Activated naive CD8-positive, alpha-beta T cell treated with anti-CD3 and anti-CD28 coated beads, Interleukin-2, amount 50 U/mL, for 24 hours (primary cell): ENCODE measurements around the gene MVB12A.

ENCODE experiments used
- ATAC-seq: fragments of 150-1000 bp; cut with Tn5 transposase; one replicate; pipeline ENCODE4 v1.10.0; 2021
- DNase-seq: peaks from one replicate; pipeline ENCODE4 v3.0.0; 2021
- H3K27ac Mint-ChIP-seq: one replicate; pipeline ENCODE4 v1.8.0; 2021; ENCODE audit warnings: mild to moderate bottlenecking, mixed read lengths
- H3K27me3 Mint-ChIP-seq: one replicate; pipeline ENCODE4 v1.8.0; 2021; ENCODE audit warnings: mixed read lengths
- H3K36me3 Mint-ChIP-seq: one replicate; pipeline ENCODE4 v1.8.0; 2021; ENCODE audit warnings: low read depth, mixed read lengths
- H3K4me1 Mint-ChIP-seq: one replicate; pipeline ENCODE4 v1.8.0; 2021; ENCODE audit warnings: mixed read lengths
- H3K4me3 Mint-ChIP-seq: one replicate; pipeline ENCODE4 v1.8.0; 2021; ENCODE audit warnings: mild to moderate bottlenecking, moderate library complexity, mixed read lengths
- H3K9me3 Mint-ChIP-seq: one replicate; pipeline ENCODE4 v1.8.0; 2021; ENCODE audit warnings: mixed read lengths

MVB12A gene

DNA sequence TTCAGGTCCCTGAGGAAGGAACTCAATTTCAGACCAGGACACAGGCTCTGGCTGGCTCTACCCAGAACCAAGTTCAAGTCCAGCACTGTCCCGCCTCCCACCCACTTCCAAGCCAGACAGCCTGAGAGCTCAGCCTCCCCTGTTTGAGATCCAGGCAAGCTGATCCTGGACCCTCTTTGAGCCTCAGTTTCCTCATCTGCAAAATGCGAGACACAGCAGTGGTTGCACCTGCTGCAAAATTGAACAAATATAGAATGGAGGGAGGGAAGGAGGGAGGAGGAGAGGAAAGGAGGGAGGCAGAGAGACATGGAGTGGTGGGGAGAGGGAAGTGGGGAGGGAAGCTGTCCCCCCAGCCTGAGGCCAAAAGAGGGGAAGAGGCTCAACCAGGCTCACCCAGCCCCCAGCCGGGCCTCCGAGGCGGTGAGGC lies 27.9 kb downstream of the MVB12A start:
- Mint-ChIP-seq H3K4me3 (peak overlapping the region; percentile 24), H3K9me3 (no peaks in the 10 kb centered on the region), H3K36me3 (no peaks in the 10 kb centered on the region), H3K4me1 (peaks cover 20% of the 10 kb centered on the region), H3K27me3 (peaks cover 14% of the 10 kb centered on the region), H3K27ac (no peak overlapping the region)
- ATAC-seq (no peak), DNase-seq (no peak)

DNA sequence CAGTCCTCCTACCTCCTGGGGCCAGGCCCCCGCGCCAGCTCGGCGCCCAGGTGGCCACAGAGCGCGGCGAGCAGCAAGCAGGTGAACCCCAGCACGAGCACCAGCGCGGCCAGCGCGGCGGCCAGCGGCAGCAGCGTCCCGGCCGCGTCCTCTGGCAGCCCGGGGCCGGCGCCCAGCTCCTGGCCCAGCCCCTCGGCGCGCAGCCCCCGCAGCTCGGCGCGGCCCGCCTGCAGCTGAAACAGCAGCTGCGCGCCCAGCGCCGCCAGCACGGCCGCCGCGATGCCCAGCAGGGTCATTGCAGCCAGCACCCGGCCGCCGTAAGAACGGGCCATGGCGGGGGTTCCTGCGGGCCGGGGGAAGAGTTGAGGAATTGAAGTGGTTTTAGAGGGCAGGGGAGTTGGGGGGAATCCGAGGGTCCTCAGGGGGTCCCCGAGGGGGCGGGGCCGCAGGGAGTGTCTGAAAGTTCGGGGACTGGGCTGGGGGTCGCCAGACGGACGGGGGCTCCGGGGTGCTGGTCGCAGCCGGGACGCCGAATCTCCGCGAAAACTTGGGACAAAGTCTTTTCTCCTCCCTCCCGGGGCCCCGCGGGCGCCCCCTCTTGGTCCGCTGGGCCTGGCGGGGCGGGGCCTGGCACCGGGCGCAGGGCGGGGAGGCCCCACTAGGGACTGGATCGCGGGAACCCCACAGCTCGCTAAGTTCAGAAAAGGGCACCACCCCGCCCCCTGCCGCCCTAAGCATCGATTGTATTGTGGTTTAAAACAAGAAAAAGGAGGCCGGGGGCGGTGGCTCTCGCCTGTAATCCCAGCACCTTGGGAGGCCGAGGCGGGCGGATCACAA lies 28.5 kb downstream of the MVB12A start, which contains the start of gene TMEM221:
TSS of gene TMEM221 (minus strand) at position 538 of the 837 bp plus-strand sequence. CDS start at position 332, 206 bp downstream.
- peaks cover 21% of the 10 kb centered on the region for H3K4me1 Mint-ChIP-seq
- DNase-seq: peak; percentile 72
- peak; percentile 65 for ATAC-seq
- H3K9me3 Mint-ChIP-seq: no peaks in the 10 kb centered on the region
- H3K27me3 Mint-ChIP-seq: peaks cover 17% of the 10 kb centered on the region
- H3K36me3 Mint-ChIP-seq: no peaks in the 10 kb centered on the region
- no peak within 1 kb of the TSS for H3K27ac Mint-ChIP-seq
- peak within 1 kb of the TSS; percentile 24 for H3K4me3 Mint-ChIP-seq

DNA sequence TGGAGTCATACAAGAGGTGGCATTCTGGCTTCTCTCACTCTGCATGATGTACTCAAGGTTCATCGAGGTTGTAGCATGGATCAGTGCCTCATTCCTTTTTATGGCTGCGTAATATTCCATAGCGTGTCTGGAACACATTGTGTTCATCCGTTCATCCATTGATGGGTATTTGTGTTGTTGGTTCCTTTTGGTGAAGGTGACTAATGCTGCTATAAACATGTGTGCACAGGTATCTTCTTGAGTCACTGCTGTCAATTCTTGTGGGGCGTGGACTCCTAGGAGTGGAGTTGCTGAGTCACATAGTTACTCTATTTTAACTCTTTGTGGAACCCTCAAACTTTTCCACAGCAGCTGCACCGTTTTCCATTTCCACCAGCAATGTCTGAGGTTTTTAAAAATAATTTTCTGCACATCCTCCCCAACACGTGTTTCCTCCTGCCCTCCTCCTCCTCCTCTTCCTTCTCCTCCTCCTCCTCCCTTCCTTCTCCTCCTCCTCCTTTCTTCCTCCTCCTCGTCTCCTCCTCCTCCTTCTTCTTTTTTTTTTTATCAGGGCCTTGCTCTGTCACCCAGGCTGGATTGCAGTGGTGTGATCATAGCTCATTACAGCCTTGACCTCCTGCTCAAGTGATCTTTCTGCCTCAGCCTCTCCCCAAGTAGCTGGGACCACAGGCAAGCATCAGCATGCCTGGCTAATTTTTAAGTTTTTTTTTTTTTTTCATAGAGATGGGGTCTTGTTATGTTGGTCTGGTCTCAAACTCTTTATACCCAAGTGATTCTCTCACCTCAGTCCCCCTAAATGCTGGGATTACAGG lies 30.6 kb downstream of the MVB12A start:
- DNase-seq (peak; percentile 30), ATAC-seq (peak; percentile 87)
- Mint-ChIP-seq H3K4me1 (peaks cover 24% of the 10 kb centered on the region), H3K4me3 (no peak overlapping the region), H3K36me3 (no peaks in the 10 kb centered on the region), H3K27ac (peak overlapping the region; percentile 49), H3K9me3 (no peaks in the 10 kb centered on the region), H3K27me3 (peaks cover 30% of the 10 kb centered on the region)

DNA sequence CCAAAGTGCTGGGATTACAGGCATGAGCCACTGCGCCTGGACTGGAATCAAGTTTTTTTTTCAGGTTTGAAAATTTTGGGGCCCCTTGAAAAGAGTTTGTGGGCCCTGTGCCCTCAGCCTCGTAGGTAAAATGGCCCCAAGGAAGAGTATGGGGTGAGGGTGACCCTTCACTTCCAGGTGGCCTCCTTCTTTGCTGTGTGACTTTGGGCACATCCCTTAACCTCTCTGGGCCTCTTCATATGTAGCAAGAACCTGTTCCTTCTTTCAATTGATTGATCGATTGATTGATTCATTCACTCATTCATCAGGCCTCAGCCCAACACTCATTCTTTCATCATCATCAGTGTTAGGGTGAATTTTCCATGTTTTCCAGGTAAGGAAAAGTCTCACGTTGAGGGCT lies 32.0 kb downstream of the MVB12A start:
- H3K27ac Mint-ChIP-seq: no peak overlapping the region
- no peaks in the 10 kb centered on the region for H3K9me3 Mint-ChIP-seq
- DNase-seq: no peak
- no peak overlapping the region for H3K4me3 Mint-ChIP-seq
- H3K27me3 Mint-ChIP-seq: peaks cover 39% of the 10 kb centered on the region
- ATAC-seq: no peak
- H3K36me3 Mint-ChIP-seq: no peaks in the 10 kb centered on the region
- peaks cover 24% of the 10 kb centered on the region for H3K4me1 Mint-ChIP-seq

DNA sequence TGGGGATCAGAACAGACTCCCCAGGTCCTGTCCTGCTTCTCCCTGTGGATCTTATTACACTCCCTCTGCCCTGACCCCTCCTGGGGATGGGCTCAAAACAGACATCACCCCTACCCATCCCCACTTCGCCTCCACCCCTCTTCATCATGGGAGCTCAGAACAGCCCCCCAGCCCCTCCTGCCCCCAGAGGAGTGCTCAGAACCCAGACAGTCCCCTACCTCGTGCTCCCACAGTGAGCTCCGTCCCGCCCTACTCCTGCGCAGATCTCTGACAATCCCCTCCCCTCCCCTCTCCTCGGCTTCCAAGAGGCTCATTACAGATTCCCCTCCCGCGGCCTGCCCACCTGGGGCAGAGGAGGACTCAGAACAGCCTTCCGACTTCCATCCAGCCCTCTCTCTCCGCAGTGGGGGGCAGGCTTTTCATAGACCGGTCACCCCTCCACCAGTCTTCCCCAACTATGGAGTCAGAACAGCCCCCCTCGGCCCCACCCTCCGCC lies 34.8 kb downstream of the MVB12A start:
- DNase-seq (no peak), ATAC-seq (no peak)
- peaks cover 46% of the 10 kb centered on the region for H3K27me3 Mint-ChIP-seq
- H3K4me3 Mint-ChIP-seq: no peak overlapping the region
- no peaks in the 10 kb centered on the region for H3K9me3 Mint-ChIP-seq
- H3K4me1 Mint-ChIP-seq: peaks cover 22% of the 10 kb centered on the region
- no peak overlapping the region for H3K27ac Mint-ChIP-seq
- no peaks in the 10 kb centered on the region for H3K36me3 Mint-ChIP-seq

DNA sequence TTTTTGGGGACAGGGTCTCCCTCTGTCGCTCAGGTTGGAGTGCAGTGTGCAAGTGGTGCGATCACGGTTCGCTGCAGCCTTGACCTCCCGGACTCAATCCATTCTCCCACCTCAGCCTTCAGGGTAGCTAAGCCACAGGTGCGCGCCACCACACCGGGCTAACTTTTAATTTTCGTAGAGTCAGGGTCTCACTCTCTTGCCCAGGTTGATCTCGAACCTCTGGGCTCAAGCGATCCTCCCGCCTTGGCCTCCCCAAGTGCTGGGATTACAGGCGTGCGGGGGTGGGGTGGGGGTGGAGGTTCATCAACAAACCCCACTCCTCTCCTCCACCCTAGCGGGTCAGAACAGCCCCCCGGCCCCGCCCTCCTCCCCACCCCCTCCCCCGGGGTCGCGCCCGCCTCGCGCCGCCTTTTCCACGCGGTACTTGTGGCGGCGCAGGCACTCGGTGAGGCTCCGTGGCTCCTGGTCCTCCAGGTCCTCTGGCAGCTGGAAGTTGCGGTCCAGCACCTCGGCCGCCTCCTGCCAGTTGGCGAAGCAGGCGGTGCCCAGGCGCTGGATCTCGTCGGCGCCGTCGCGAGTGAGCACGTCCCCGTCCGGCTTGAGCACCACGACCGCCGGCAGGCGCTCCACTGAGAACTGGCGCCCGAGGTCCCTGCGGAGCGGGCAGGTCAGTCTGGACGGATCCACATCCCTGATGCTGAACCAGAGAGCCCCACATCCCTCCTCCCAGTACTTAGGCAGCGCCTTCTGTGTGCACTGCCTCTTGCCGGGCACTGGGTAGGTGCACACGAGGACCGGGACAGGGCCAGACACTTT lies 35.7 kb downstream of the MVB12A start:
- peaks cover 49% of the 10 kb centered on the region for H3K27me3 Mint-ChIP-seq
- ATAC-seq (no peak), DNase-seq (no peak)
- no peak overlapping the region for H3K4me3 Mint-ChIP-seq
- no peaks in the 10 kb centered on the region for H3K36me3 Mint-ChIP-seq
- no peaks in the 10 kb centered on the region for H3K9me3 Mint-ChIP-seq
- peaks cover 14% of the 10 kb centered on the region for H3K4me1 Mint-ChIP-seq
- H3K27ac Mint-ChIP-seq: no peak overlapping the region

DNA sequence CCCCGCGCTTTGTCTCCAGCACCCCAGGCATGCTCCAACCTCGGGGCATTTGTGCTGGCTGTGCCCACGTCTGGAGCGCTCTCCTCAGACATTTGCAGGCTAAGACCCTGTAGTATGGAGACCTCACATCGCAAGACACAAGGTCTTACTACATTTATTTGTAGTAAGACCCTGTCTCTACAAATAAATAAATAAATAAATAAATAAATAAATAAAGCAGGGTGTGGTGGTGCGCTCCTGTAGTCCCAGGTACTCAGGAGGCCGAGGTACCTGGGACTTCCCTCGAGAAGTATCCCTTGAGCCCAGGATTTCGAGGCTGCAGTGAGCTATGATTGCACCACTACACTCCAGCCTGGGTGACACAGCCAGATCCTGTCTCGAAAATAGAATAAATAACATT lies 36.3 kb downstream of the MVB12A start:
- DNase-seq (no peak), ATAC-seq (no peak)
- Mint-ChIP-seq H3K4me3 (no peak overlapping the region), H3K9me3 (no peaks in the 10 kb centered on the region), H3K27me3 (peaks cover 49% of the 10 kb centered on the region), H3K36me3 (no peaks in the 10 kb centered on the region), H3K4me1 (peaks cover 8% of the 10 kb centered on the region), H3K27ac (no peak overlapping the region)

DNA sequence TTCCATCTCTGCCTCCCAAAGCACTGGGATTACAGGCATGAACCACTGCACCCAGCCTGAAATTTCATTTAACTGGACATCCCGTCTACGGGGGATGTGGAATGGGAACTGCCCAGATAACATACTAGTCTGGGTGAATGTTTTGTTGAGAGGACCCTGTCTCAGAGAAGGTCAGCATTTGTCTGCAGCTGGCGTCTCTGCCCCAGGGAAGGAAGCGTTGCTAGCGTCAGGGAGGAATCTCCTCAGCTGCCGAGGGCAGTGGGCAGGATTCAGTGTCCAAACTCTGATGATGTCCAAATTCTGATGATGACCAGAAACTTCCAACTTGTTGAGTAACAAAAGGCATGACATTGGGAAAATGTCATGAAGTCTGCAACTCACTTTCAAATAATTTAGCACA lies 37.8 kb downstream of the MVB12A start:
- H3K9me3 Mint-ChIP-seq: no peaks in the 10 kb centered on the region
- no peak for ATAC-seq
- H3K27me3 Mint-ChIP-seq: peaks cover 49% of the 10 kb centered on the region

DNA sequence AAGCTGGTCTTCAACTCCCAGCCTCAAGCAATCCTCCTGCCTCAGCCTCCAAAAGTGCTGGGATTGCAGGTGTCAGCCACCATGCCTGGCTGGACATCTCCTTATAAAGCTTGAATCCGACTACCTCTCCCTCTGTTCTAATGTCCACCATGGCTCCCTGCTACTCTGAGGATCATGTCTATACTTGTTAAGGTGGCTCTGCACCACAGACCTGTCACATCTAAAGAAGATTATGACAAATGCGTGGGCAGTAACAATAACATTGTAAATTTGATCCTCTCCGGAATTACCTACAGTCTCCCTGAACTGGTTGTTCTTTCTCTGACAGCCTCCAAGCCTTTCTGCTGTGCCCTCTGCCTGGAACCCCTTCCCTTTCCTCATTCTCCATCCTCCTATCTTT lies 39.1 kb downstream of the MVB12A start:
- Mint-ChIP-seq H3K4me3 (no peak overlapping the region), H3K9me3 (no peaks in the 10 kb centered on the region), H3K36me3 (no peaks in the 10 kb centered on the region), H3K4me1 (no peaks in the 10 kb centered on the region), H3K27ac (no peak overlapping the region), H3K27me3 (peaks cover 43% of the 10 kb centered on the region)
- no peak for DNase-seq
- ATAC-seq: no peak

More for the DNA sequence above, 37.8 kb downstream of the MVB12A start:
- no peak overlapping the region for H3K27ac Mint-ChIP-seq
- H3K4me1 Mint-ChIP-seq: peaks cover 4% of the 10 kb centered on the region
- DNase-seq: no peak
- no peak overlapping the region for H3K4me3 Mint-ChIP-seq
- no peaks in the 10 kb centered on the region for H3K36me3 Mint-ChIP-seq

DNA sequence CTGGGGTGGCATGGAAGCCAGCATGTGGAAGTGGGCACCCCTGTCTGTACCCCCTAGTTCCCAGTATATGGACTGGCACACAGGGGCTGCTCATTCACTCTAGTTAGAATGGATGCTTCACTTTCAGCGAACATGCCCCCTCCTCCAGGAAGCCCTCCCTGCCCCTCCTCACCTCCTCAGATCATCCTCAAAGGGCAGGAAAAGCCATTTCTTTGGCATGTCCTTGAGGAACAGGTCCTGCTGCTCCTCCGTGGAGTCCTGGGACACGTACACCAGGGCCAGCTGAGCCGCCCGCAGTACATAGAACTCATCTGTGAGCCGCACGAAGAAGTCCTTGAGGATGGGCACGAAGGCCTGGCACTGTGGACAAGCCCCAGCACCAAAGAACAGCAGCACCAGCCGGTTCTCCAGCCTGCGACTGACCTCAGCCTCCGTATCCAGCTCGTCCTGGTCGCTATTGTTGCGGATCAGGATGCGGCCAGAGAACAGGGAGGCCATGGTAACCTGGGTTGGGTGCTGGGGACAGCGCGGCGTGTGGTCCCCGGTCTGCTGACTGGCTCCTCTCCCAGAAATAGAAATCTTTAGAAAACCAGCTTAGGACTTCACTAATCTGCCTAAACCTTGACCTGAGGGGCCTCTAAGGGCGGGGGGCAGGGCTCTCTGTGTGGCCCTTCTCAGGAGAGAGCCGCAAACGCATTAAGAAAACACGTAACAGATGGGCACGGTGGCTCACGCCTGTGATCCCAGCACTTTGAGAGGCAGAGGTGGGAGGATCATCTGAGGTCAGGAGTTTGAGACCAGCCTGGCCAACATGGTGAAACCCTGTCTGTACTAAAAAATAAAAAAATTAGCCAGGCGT lies 40.8 kb downstream of the MVB12A start, which contains the start of gene NXNL1:
TSS of gene NXNL1 (minus strand) at position 555 of the 859 bp plus-strand sequence. CDS start at position 498, 57 bp downstream.
- no peak for DNase-seq
- Mint-ChIP-seq H3K4me3 (no peak within 1 kb of the TSS), H3K9me3 (no peaks in the 10 kb centered on the region), H3K4me1 (no peaks in the 10 kb centered on the region), H3K36me3 (no peaks in the 10 kb centered on the region), H3K27me3 (peaks cover 33% of the 10 kb centered on the region), H3K27ac (no peak within 1 kb of the TSS)
- ATAC-seq: no peak

DNA sequence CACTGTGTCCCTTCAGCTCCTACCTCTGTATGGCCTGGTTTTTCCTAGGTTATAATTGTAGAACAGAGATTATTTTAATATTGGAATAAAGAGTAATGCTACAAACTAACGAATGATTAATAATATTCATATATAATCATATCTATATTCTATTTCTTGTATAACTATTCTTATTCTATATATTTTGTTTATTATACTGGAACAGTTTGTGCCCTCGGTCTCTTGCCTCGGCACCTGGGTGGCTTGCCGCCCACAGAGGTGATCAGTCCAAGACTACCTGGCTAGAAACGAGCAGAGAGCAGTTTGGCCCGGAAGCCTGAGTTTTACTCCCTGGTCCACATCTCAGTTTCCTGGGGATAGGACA lies 46.6 kb downstream of the MVB12A start:
- no peak overlapping the region for H3K4me3 Mint-ChIP-seq
- no peaks in the 10 kb centered on the region for H3K36me3 Mint-ChIP-seq
- no peaks in the 10 kb centered on the region for H3K27me3 Mint-ChIP-seq
- no peak for DNase-seq
- peaks cover 22% of the 10 kb centered on the region for H3K4me1 Mint-ChIP-seq
- H3K27ac Mint-ChIP-seq: no peak overlapping the region
- H3K9me3 Mint-ChIP-seq: no peaks in the 10 kb centered on the region
- ATAC-seq: no peak

DNA sequence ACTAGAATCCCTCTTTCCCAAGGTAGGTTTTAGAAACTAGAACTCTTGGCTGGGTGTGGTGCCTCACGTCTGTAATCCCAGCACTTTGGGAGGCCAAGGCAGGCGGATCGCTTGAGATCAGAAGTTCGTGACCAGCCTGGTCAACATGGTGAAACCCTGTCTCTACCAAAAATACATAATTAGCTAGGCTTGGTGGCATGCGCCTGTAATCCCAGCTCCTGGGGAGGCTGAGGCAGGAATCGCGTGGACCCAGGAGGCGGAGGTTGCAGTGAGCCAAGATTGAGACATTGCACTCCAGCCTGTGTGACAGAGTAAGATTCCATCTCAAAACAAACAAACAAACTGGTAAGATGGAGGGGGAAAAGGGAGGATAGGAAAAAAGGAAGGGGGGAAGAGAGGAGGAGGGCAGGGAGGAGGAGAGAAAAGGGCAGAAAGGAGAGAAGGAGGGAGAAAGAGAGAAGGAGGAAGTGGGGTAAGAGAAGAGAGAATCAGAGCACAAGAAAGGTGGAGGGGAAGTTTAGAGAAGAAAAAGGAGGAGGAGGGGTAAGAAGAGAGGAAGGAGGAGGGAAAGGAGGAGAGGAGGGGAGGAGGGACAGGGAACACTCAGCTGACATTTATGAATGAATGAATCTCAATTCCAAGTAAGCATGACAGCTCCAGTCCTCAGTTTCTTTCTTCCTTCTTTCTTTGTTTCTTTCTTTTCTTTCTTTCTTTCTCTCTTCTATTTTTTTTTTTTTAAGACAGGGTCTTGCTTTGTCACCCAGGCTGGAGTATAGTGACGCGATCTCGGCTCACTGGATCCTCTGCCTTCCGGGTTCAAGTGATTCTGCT lies 47.8 kb downstream of the MVB12A start:
- ATAC-seq: no peak
- no peaks in the 10 kb centered on the region for H3K27me3 Mint-ChIP-seq
- no peaks in the 10 kb centered on the region for H3K9me3 Mint-ChIP-seq
- H3K4me1 Mint-ChIP-seq: peaks cover 22% of the 10 kb centered on the region
- no peaks in the 10 kb centered on the region for H3K36me3 Mint-ChIP-seq
- no peak for DNase-seq
- H3K27ac Mint-ChIP-seq: no peak overlapping the region
- no peak overlapping the region for H3K4me3 Mint-ChIP-seq
